Effector memory CD8-positive, alpha-beta T cell (primary cell): ENCODE measurements around the gene NKTR.

ENCODE experiments used
- ATAC-seq: fragments of 150-1000 bp; cut with Tn5 transposase; replicated peaks from 2 replicates; pipeline ENCODE4 v1.10.0; 2021; ENCODE audit warnings: mild to moderate bottlenecking, moderate library complexity
- DNase-seq, 3 experiments: peaks; one replicate each; pipeline ENCODE4 v3.0.0; 2021
- H3K27ac Mint-ChIP-seq, 2 donors: one replicate each; pipeline ENCODE4 v1.8.0; 2022; ENCODE audit warnings: mild to moderate bottlenecking in 2 of 2, mixed read lengths in 2 of 2, moderate library complexity in 2 of 2
- H3K27me3 Mint-ChIP-seq, 2 donors: one replicate each; pipeline ENCODE4 v1.8.0; 2022; ENCODE audit warnings: mixed read lengths in 2 of 2
- H3K36me3 Mint-ChIP-seq: one replicate; pipeline ENCODE4 v1.8.0; 2022; ENCODE audit warnings: mild to moderate bottlenecking, moderate library complexity, mixed read lengths; ENCODE audit not compliant: insufficient read depth
- H3K4me1 Mint-ChIP-seq, 2 donors: one replicate each; pipeline ENCODE4 v1.8.0; 2022; ENCODE audit warnings: low read depth in 2 of 2, mixed read lengths in 2 of 2
- H3K4me3 Mint-ChIP-seq, 2 donors: one replicate each; pipeline ENCODE4 v1.8.0; 2022; ENCODE audit warnings: mild to moderate bottlenecking in 2 of 2, mixed read lengths in 2 of 2, moderate library complexity in 2 of 2
- H3K9me3 Mint-ChIP-seq, 2 donors: one replicate each; pipeline ENCODE4 v1.8.0; 2022; ENCODE audit warnings: mixed read lengths in 2 of 2

NKTR gene

GRCh38 chr3:42640771-42641370, 40.4 kb downstream of the NKTR start:
- H3K36me3 Mint-ChIP-seq: peaks cover 39% of the 10 kb centered on the region
- H3K4me1 Mint-ChIP-seq: peaks cover 6 to 9% of the 10 kb centered on the region in 2 donors
- DNase-seq: no peak
- H3K27me3 Mint-ChIP-seq: no peaks in the 10 kb centered on the region
- H3K4me3 Mint-ChIP-seq: no peak overlapping the region
- no peak for ATAC-seq
- H3K27ac Mint-ChIP-seq: peak overlapping the region in 1 of 2 donors; percentile 66
- H3K9me3 Mint-ChIP-seq: no peaks in the 10 kb centered on the region

GRCh38 chr3:42647821-42648459, 47.5 kb downstream of the NKTR start:
- Mint-ChIP-seq H3K4me1 (peaks cover 0 to 13% of the 10 kb centered on the region in 2 donors), H3K9me3 (no peaks in the 10 kb centered on the region), H3K27ac (peak overlapping the region in 1 of 2 donors; percentile 39), H3K27me3 (no peaks in the 10 kb centered on the region), H3K36me3 (peaks cover 57% of the 10 kb centered on the region), H3K4me3 (no peak overlapping the region)
- ATAC-seq (no peak), DNase-seq (no peak)

- peaks cover 4 to 18% of the 10 kb centered on the region in 2 donors for H3K4me1 Mint-ChIP-seq
- no peak overlapping the region for H3K4me3 Mint-ChIP-seq
- peak overlapping the region in 1 of 2 donors; percentile 71 for H3K27ac Mint-ChIP-seq
- no peak for DNase-seq
- H3K27me3 Mint-ChIP-seq: no peaks in the 10 kb centered on the region
- H3K36me3 Mint-ChIP-seq: peaks cover 48% of the 10 kb centered on the region
- H3K9me3 Mint-ChIP-seq: no peaks in the 10 kb centered on the region
- ATAC-seq: no peak
These were observed 48.5 kb downstream of the NKTR start for GRCh38 chr3:42649006-42649405.

GRCh38 chr3:42649783-42650182, 49.3 kb downstream of the NKTR start:
- H3K36me3 Mint-ChIP-seq: peaks cover 43% of the 10 kb centered on the region
- ATAC-seq: no peak

GRCh38 chr3:42651248-42652091, 51.0 kb downstream of the NKTR start:
- Mint-ChIP-seq H3K9me3 (no peaks in the 10 kb centered on the region), H3K36me3 (peaks cover 28% of the 10 kb centered on the region), H3K27ac (no peak overlapping the region), H3K27me3 (no peaks in the 10 kb centered on the region), H3K4me1 (peaks cover 9 to 26% of the 10 kb centered on the region in 2 donors), H3K4me3 (no peak overlapping the region)
- DNase-seq (no peak), ATAC-seq (no peak)

More at GRCh38 chr3:42649783-42650182, 49.3 kb downstream of the NKTR start:
- H3K4me1 Mint-ChIP-seq: peaks cover 5 to 18% of the 10 kb centered on the region in 2 donors
- no peaks in the 10 kb centered on the region for H3K27me3 Mint-ChIP-seq
- no peak for DNase-seq
- H3K4me3 Mint-ChIP-seq: no peak overlapping the region
- H3K9me3 Mint-ChIP-seq: no peaks in the 10 kb centered on the region
- H3K27ac Mint-ChIP-seq: peak overlapping the region; percentile 71 to 85

- DNase-seq: no peak
- ATAC-seq: no peak
- Mint-ChIP-seq H3K27me3 (no peaks in the 10 kb centered on the region), H3K27ac (peak overlapping the region in 1 of 2 donors; percentile 46), H3K36me3 (peaks cover 20% of the 10 kb centered on the region), H3K4me3 (no peak overlapping the region), H3K4me1 (peaks cover 13 to 26% of the 10 kb centered on the region in 2 donors), H3K9me3 (no peaks in the 10 kb centered on the region)
These were observed 51.7 kb downstream of the NKTR start for GRCh38 chr3:42652251-42652610.

GRCh38 chr3:42652611-42653302, 52.3 kb downstream of the NKTR start:
- H3K4me3 Mint-ChIP-seq: peak overlapping the region; percentile 87 to 90
- no peaks in the 10 kb centered on the region for H3K27me3 Mint-ChIP-seq
- H3K36me3 Mint-ChIP-seq: peaks cover 19% of the 10 kb centered on the region
- DNase-seq (no peak), ATAC-seq (peak; percentile 17)
- H3K4me1 Mint-ChIP-seq: peaks cover 14 to 26% of the 10 kb centered on the region in 2 donors
- H3K9me3 Mint-ChIP-seq: no peaks in the 10 kb centered on the region
- H3K27ac Mint-ChIP-seq: peak overlapping the region in 1 of 2 donors; percentile 46

GRCh38 chr3:42653303-42653559, 52.7 kb downstream of the NKTR start:
- H3K9me3 Mint-ChIP-seq: no peaks in the 10 kb centered on the region
- peaks cover 14 to 26% of the 10 kb centered on the region in 2 donors for H3K4me1 Mint-ChIP-seq
- ATAC-seq: no peak
- H3K36me3 Mint-ChIP-seq: peaks cover 16% of the 10 kb centered on the region
- DNase-seq: no peak
- H3K27me3 Mint-ChIP-seq: no peaks in the 10 kb centered on the region
- H3K4me3 Mint-ChIP-seq: peak overlapping the region; percentile 87 to 90
- H3K27ac Mint-ChIP-seq: peak overlapping the region in 1 of 2 donors; percentile 46

- H3K4me3 Mint-ChIP-seq: peak within 1 kb of the TSS; percentile 87 to 90
- DNase-seq (no peak), ATAC-seq (peak; percentile 16)
- no peaks in the 10 kb centered on the region for H3K27me3 Mint-ChIP-seq
- peaks cover 14 to 27% of the 10 kb centered on the region in 2 donors for H3K4me1 Mint-ChIP-seq
- H3K9me3 Mint-ChIP-seq: no peaks in the 10 kb centered on the region
- peaks cover 15% of the 10 kb centered on the region for H3K36me3 Mint-ChIP-seq
- H3K27ac Mint-ChIP-seq: peak within 1 kb of the TSS; percentile 60 to 83
These were observed 53.3 kb downstream of the NKTR start, which contains the start of gene ZBTB47 for GRCh38 chr3:42653560-42654330. Gene ZBTB47 (plus strand): TSS chr3:42653697. CDS start chr3:42658356, 4,659 bp downstream.

- no peaks in the 10 kb centered on the region for H3K9me3 Mint-ChIP-seq
- peaks cover 14 to 27% of the 10 kb centered on the region in 2 donors for H3K4me1 Mint-ChIP-seq
- peak overlapping the region in 1 of 2 donors; percentile 89 for H3K27ac Mint-ChIP-seq
- DNase-seq (no peak), ATAC-seq (peak; percentile 67)
- H3K4me3 Mint-ChIP-seq: peak overlapping the region; percentile 87 to 90
- H3K27me3 Mint-ChIP-seq: no peaks in the 10 kb centered on the region
- peaks cover 10% of the 10 kb centered on the region for H3K36me3 Mint-ChIP-seq
These were observed 54.1 kb downstream of the NKTR start for GRCh38 chr3:42654331-42655201.

- ATAC-seq (no peak), DNase-seq (no peak)
- H3K27me3 Mint-ChIP-seq: no peaks in the 10 kb centered on the region
- no peaks in the 10 kb centered on the region for H3K9me3 Mint-ChIP-seq
- peaks cover 8% of the 10 kb centered on the region for H3K36me3 Mint-ChIP-seq
- H3K4me3 Mint-ChIP-seq: peak overlapping the region; percentile 44 to 61
- peaks cover 20 to 25% of the 10 kb centered on the region in 2 donors for H3K4me1 Mint-ChIP-seq
- H3K27ac Mint-ChIP-seq: peak overlapping the region in 1 of 2 donors; percentile 89
These were observed 54.9 kb downstream of the NKTR start for GRCh38 chr3:42655331-42655888.
